GM12878 (cell line): ENCODE measurements around the gene MYO7A. TPM values are rescaled to one million over a fixed set of nuclear protein-coding genes. Genes with fewer than 3 reads are reported as not detected.

Source experiments
- ATAC-seq: fragments of 200-7000 bp; cut with Tn5 transposase; 3 replicates; pipeline ENCODE4 v1.9.1; 2020; ENCODE audit warnings: mild to moderate bottlenecking, moderate library complexity
- BruUV-seq: library from RNA; stranded (reverse); fragments of 400-500 nt; replicated peaks from 2 replicates; lab custom pipeline; 2021; lab: Mats Ljungman, UMichigan
- CTCF ChIA-PET: fragments of 300-600 bp; sonication (Branson Sonifier 250); formaldehyde crosslinking; extraction: SDS; loops from one replicate; lab custom pipeline; 2021; ENCODE audit warnings: inconsistent platforms; lab: Yijun Ruan, JAX
- POLR2A ChIA-PET: fragments of 350-600 bp; formaldehyde crosslinking; extraction: SDS; loops from one replicate; lab custom pipeline; 2021; ENCODE audit warnings: inconsistent platforms; lab: Charles Lee
- RAD21 ChIA-PET: fragments of 300-600 bp; sonication (Branson Sonifier 250); formaldehyde crosslinking; loops from one replicate; lab custom pipeline; 2023; ENCODE audit warnings: antibody characterized with exemption; ENCODE audit not compliant: unreplicated experiment; lab: Charles Lee
- SMC1A ChIA-PET: fragments of 300-600 bp; sonication (Branson Sonifier 250); formaldehyde crosslinking; loops from one replicate; lab custom pipeline; 2023; ENCODE audit not compliant: unreplicated experiment, uncharacterized antibody; lab: Charles Lee
- DNase-seq: peaks from one replicate; pipeline ENCODE4 v3.0.0-alpha.2; 2011; ENCODE audit warnings: low read depth, low spot score
- FAIRE-seq: peaks from 3 replicates; lab custom pipeline; 2011; peaks lifted over from hg19 to GRCh38; lab: Jason Lieb, UNC
- H2AFZ ChIP-seq: 2 replicates; pipeline ENCODE4 v1.6.0; 2011; ENCODE audit warnings: low read depth, low read length, control low read depth; ENCODE audit not compliant: control insufficient read depth
- H3K27ac ChIP-seq: 2 replicates; pipeline ENCODE4 v1.5.1; 2011; ENCODE audit warnings: control low read depth; ENCODE audit not compliant: control insufficient read depth, insufficient read depth
- H3K27me3 ChIP-seq, 2 experiments: replicated peaks in 1 of 2; 2 replicates each; pipeline versions ENCODE4 v1.6.0 to v1.6.1; 2011; ENCODE audit warnings: low read length in 1 of 2; ENCODE audit not compliant: control insufficient read depth in 2 of 2, insufficient read depth in 2 of 2
- H3K36me3 ChIP-seq, 2 experiments: 2 replicates each; pipeline ENCODE4 v1.5.1; 2011; ENCODE audit warnings: low read length in 1 of 2; ENCODE audit not compliant: control insufficient read depth in 2 of 2, insufficient read depth in 2 of 2
- H3K4me1 ChIP-seq: 2 replicates; pipeline ENCODE4 v1.6.1; 2011; ENCODE audit warnings: mild to moderate bottlenecking, low read length, moderate library complexity, mixed read lengths; ENCODE audit not compliant: control insufficient read depth, insufficient read depth
- H3K4me2 ChIP-seq: 2 replicates; pipeline ENCODE4 v1.6.0; 2011; ENCODE audit warnings: control low read depth; ENCODE audit not compliant: control insufficient read depth, insufficient read depth
- H3K4me3 ChIP-seq: fragments of 200-600 bp; sonication (generic); 2 replicates; pipeline ENCODE4 v1.5.1; 2016
- H3K79me2 ChIP-seq: 2 replicates; pipeline ENCODE4 v1.6.0; 2011; ENCODE audit warnings: low read length; ENCODE audit not compliant: control insufficient read depth, insufficient read depth
- H3K9ac ChIP-seq: 2 replicates; pipeline ENCODE4 v1.8.0; 2011; ENCODE audit warnings: low read length, control low read depth, mixed read lengths; ENCODE audit not compliant: control insufficient read depth, insufficient read depth
- H3K9me3 ChIP-seq: replicated peaks from 3 replicates; pipeline ENCODE4 v1.5.1; 2011; ENCODE audit warnings: mild to moderate bottlenecking, low read length; ENCODE audit not compliant: control insufficient read depth, insufficient read depth
- H4K20me1 ChIP-seq: 2 replicates; pipeline ENCODE4 v1.6.0; 2011; ENCODE audit not compliant: control insufficient read depth, insufficient read depth
- RAD21 ChIP-seq: IDR thresholded peaks from 2 replicates; pipeline ENCODE4 v1.6.1; 2011; ENCODE audit warnings: mild to moderate bottlenecking, low read depth, low read length, moderate library complexity; ENCODE audit not compliant: insufficient read depth
- SMC3 ChIP-seq: IDR thresholded peaks from 2 replicates; pipeline ENCODE4 v1.6.1; 2011; ENCODE audit warnings: low read length, improper control_type of control experiment, borderline replicate concordance
- TARDBP ChIP-seq: IDR thresholded peaks from 2 replicates; pipeline ENCODE4 v1.6.1; 2016; ENCODE audit warnings: borderline replicate concordance
- ZSCAN29 ChIP-seq: fragments of 450-650 bp; IDR thresholded peaks from 2 replicates; pipeline ENCODE4 v1.6.1; 2017; ENCODE audit warnings: mild to moderate bottlenecking, moderate library complexity
- WGBS: methylation state at CpG from one replicate; pipeline ENCODE4 v1.1.6; 2016; ENCODE audit warnings: low lambda C conversion rate; ENCODE audit not compliant: insufficient replicate concordance, insufficient coverage; ENCODE audit errors: missing lambda C conversion rate; 5-methylcytosine and 5-hydroxymethylcytosine counted together
- in situ Hi-C: fragments of 300-500 bp; cut with MboI; formaldehyde crosslinking; loops from 9 replicates; pipeline ENCODE4 v1.14.3; 2018; ENCODE audit warnings: mixed read lengths
- intact Hi-C: fragments of 100-400 bp; cut with micrococcal nuclease; formaldehyde crosslinking; loops from one replicate; pipeline ENCODE4 v1.14.2; 2022; ENCODE audit not compliant: unreplicated experiment
- polyA plus RNA-seq, 11 experiments: library from polyadenylated mRNA; depleted of rRNA in 4 of 11; unstranded in 6 of 11; stranded (reverse) in 5 of 11; fragments of >200 nt; fragmentation: Nextera tagmentation in 4 of 11; fragmentation: Illumina TruSeq in 1 of 11; extraction: Ambion mirVana in 4 of 11; extraction: Trizol in 1 of 11; gene quantifications; 1 replicate in 1 of 11; 2 replicates in 10 of 11; pipeline versions ENCODE4 v1.2.1 to v1.2.3, GENCODE V29; 2011 to 2016; ENCODE audit warnings: inconsistent platforms in 2 of 11, missing spikeins in 2 of 11, low read depth in 1 of 11
- total RNA-seq, 4 experiments: library from RNA; depleted of rRNA in 3 of 4; stranded (reverse); fragments of >200 nt in 3 of 4; fragmentation: Illumina TruSeq in 1 of 4; extraction: Trizol in 1 of 4; gene quantifications; 2 replicates each; pipeline versions ENCODE4 v1.2.1 to v1.2.3, GENCODE V29; 2013 to 2021
- TF ChIP-seq, protein P1 (sequence below), 3 experiments: IDR thresholded peaks in 2 of 3; conservative IDR thresholded peaks in 1 of 3; 2 replicates each; pipeline ENCODE4 v1.5.1; 2011; ENCODE audit warnings: low read depth in 3 of 3, low read length in 3 of 3, mild to moderate bottlenecking in 3 of 3, control low read depth in 2 of 3, moderate library complexity in 2 of 3, inconsistent platforms in 1 of 3, mixed read lengths in 1 of 3; ENCODE audit not compliant: control insufficient read depth in 2 of 3, insufficient read depth in 1 of 3; ENCODE audit errors: extremely low read depth in 1 of 3

Gene MYO7A
- total and polyA plus RNA-seq, 10 of the 15 experiments (the other 5 are each of a cell fraction or from before 2014, with no cell fraction given): 0.01 to 0.21 (median 0.04) TPM; not detected in 6

DNA sequence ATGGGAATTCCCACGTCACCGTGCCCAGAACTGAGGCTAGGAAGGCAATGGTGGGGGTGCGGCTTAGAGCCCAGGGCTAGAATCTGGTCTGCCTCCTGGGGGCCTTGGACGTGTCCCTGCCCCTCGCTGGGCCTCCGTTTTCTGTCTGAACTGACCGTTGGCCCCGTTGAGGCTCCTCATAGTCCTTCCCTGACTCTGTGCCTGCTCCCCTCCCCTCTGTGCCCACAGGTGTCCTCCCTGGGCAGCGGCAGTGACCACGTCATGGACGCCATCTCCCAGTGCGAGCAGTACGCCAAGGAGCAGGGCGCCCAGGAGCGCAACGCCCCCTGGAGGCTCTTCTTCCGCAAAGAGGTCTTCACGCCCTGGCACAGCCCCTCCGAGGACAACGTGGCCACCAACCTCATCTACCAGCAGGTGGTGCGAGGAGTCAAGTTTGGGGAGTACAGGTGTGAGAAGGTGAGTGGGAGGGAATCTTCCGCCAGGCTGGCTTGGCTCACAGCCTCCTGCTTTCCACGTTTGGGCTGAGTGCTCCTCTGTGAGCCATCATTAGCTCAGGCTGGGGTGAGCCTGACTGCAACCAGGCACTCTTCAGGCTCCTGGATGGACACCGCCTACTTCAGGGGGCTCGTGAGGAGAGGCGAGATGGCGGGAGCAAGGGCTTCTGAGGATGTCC lies 63.9 kb downstream of the MYO7A start:
- TF ChIP-seq TARDBP: no peak
- peak; percentile 41; the same call in 1 of the 2 replicates for TF ChIP-seq SMC3
- TF ChIP-seq ZSCAN29: no peak
- TF ChIP-seq, protein P1, sequence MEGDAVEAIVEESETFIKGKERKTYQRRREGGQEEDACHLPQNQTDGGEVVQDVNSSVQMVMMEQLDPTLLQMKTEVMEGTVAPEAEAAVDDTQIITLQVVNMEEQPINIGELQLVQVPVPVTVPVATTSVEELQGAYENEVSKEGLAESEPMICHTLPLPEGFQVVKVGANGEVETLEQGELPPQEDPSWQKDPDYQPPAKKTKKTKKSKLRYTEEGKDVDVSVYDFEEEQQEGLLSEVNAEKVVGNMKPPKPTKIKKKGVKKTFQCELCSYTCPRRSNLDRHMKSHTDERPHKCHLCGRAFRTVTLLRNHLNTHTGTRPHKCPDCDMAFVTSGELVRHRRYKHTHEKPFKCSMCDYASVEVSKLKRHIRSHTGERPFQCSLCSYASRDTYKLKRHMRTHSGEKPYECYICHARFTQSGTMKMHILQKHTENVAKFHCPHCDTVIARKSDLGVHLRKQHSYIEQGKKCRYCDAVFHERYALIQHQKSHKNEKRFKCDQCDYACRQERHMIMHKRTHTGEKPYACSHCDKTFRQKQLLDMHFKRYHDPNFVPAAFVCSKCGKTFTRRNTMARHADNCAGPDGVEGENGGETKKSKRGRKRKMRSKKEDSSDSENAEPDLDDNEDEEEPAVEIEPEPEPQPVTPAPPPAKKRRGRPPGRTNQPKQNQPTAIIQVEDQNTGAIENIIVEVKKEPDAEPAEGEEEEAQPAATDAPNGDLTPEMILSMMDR (IDR thresholded peaks at IDR 0.05 in 2 of 3, conservative IDR thresholded peaks at IDR 0.05 in 1 of 3; ENCODE audit: control insufficient read depth in 2 of 3, extremely low read depth in 1 of 3, insufficient read depth in 1 of 3, low read depth in 3 of 3, low read length in 3 of 3): peak; percentile 32 to 50 (median 32)
- peak; percentile 67 for TF ChIP-seq RAD21
- ChIA-PET POLR2A (no interaction called here), CTCF (interaction anchor here (0.8 to 1.0 kb wide), 2 partner anchors 40 to 280 kb away, joined by 4 read pairs; no protein-coding TSS in a partner anchor), SMC1A (no interaction called here), RAD21 (no interaction called here)
- no peaks in the 10 kb centered on the region for H3K27me3 ChIP-seq
- H3K27ac ChIP-seq: no peak overlapping the region
- peaks cover 1% of the 10 kb centered on the region; the same call in 1 of the 2 replicates for H3K79me2 ChIP-seq
- H3K9me3 ChIP-seq: no peaks in the 10 kb centered on the region
- DNase-seq (no peak), FAIRE-seq (no peak), ATAC-seq (peak; percentile 40; the same call in 2 of the 3 replicates)
- 32% methylated on average over 27 of the region's 27 CpGs for WGBS
- no peak overlapping the region for H2AFZ ChIP-seq
- no peak overlapping the region for H3K9ac ChIP-seq
- H3K4me1 ChIP-seq: no peaks in the 10 kb centered on the region
- intact Hi-C loops: no loop called here
- BruUV-seq: no TSS peak
- no peak overlapping the region for H3K4me3 ChIP-seq
- H4K20me1 ChIP-seq: no peaks in the 10 kb centered on the region
- no peaks in the 10 kb centered on the region for H3K36me3 ChIP-seq
- in situ Hi-C loops: no loop called here
- no peak overlapping the region for H3K4me2 ChIP-seq
